Mucosa of rectum (tissue), 2 donors: Measurements from ENCODE around the gene GSE1.

Experiments used
- H3K27ac ChIP-seq, 2 donors: one replicate each; pipeline ENCODE4 v1.7.0; 2013; ENCODE audit warnings: inconsistent platforms in 2 of 2, low read depth in 2 of 2, low read length in 2 of 2
- H3K27me3 ChIP-seq, 2 donors: one replicate each; pipeline ENCODE4 v1.7.0; 2013; ENCODE audit warnings: low read length in 2 of 2; ENCODE audit not compliant: control insufficient read depth in 2 of 2, insufficient read depth in 2 of 2
- H3K36me3 ChIP-seq, 2 donors: one replicate each; pipeline ENCODE4 v1.7.0; 2013; ENCODE audit warnings: low read length in 2 of 2; ENCODE audit not compliant: control insufficient read depth in 2 of 2, insufficient read depth in 2 of 2
- H3K4me1 ChIP-seq, 2 donors: one replicate each; pipeline ENCODE4 v1.7.0; 2013; ENCODE audit warnings: low read length in 2 of 2, mild to moderate bottlenecking in 1 of 2; ENCODE audit not compliant: control insufficient read depth in 2 of 2, insufficient read depth in 2 of 2
- H3K4me3 ChIP-seq, 2 donors: one replicate each; pipeline ENCODE4 v1.7.0; 2013; ENCODE audit warnings: low read length in 2 of 2
- H3K9ac ChIP-seq, 2 donors: one replicate each; pipeline ENCODE4 v1.7.0; 2013; ENCODE audit warnings: low read length in 2 of 2, low read depth in 1 of 2, mild to moderate bottlenecking in 1 of 2
- H3K9me3 ChIP-seq, 2 donors: one replicate each; pipeline ENCODE4 v1.7.0; 2013; ENCODE audit warnings: low read length in 2 of 2; ENCODE audit not compliant: control insufficient read depth in 2 of 2
- donor health status: healthy.
- donor health status: Normal muscosa, but diverticular disease.

Gene GSE1

GRCh38 chr16:85717393-85718152 lies 104.5 kb downstream of the GSE1 start:
- Histone ChIP-seq H3K9me3 (no peaks in the 10 kb centered on the region), H3K27me3 (no peaks in the 10 kb centered on the region), H3K27ac (no peak overlapping the region), H3K4me1 (peaks cover 3 to 10% of the 10 kb centered on the region in 2 donors), H3K9ac (no peak overlapping the region), H3K4me3 (no peak overlapping the region), H3K36me3 (no peaks in the 10 kb centered on the region)

- Histone ChIP-seq H3K9ac (no peak overlapping the region), H3K36me3 (no peaks in the 10 kb centered on the region), H3K4me1 (peaks cover 3 to 10% of the 10 kb centered on the region in 2 donors), H3K4me3 (no peak overlapping the region), H3K27ac (no peak overlapping the region), H3K9me3 (no peaks in the 10 kb centered on the region), H3K27me3 (no peaks in the 10 kb centered on the region)
These were observed 105.0 kb downstream of the GSE1 start for GRCh38 chr16:85718153-85718477.

GRCh38 chr16:85718682-85719081 lies 105.6 kb downstream of the GSE1 start:
- Histone ChIP-seq H3K9me3 (no peaks in the 10 kb centered on the region), H3K36me3 (no peaks in the 10 kb centered on the region), H3K27me3 (no peaks in the 10 kb centered on the region), H3K27ac (no peak overlapping the region), H3K9ac (no peak overlapping the region), H3K4me3 (no peak overlapping the region), H3K4me1 (peaks cover 3 to 10% of the 10 kb centered on the region in 2 donors)

GRCh38 chr16:85719605-85720301 lies 106.6 kb downstream of the GSE1 start:
- Histone ChIP-seq H3K4me1 (peaks cover 3 to 10% of the 10 kb centered on the region in 2 donors), H3K9me3 (no peaks in the 10 kb centered on the region), H3K4me3 (no peak overlapping the region), H3K27ac (no peak overlapping the region), H3K36me3 (no peaks in the 10 kb centered on the region), H3K27me3 (no peaks in the 10 kb centered on the region), H3K9ac (no peak overlapping the region)

GRCh38 chr16:85720302-85720637 lies 107.1 kb downstream of the GSE1 start:
- Histone ChIP-seq H3K36me3 (no peaks in the 10 kb centered on the region), H3K4me1 (peaks cover 3 to 10% of the 10 kb centered on the region in 2 donors), H3K27ac (no peak overlapping the region), H3K4me3 (no peak overlapping the region), H3K9me3 (no peaks in the 10 kb centered on the region), H3K9ac (no peak overlapping the region), H3K27me3 (no peaks in the 10 kb centered on the region)

- Histone ChIP-seq H3K27me3 (peaks cover 0 to 4% of the 10 kb centered on the region in 2 donors), H3K27ac (no peak overlapping the region), H3K36me3 (peaks cover 0 to 2% of the 10 kb centered on the region in 2 donors), H3K4me3 (no peak overlapping the region), H3K9me3 (no peaks in the 10 kb centered on the region), H3K4me1 (peaks cover 0 to 10% of the 10 kb centered on the region in 2 donors), H3K9ac (no peak overlapping the region)
These were observed 109.2 kb downstream of the GSE1 start for GRCh38 chr16:85722128-85722893.

- Histone ChIP-seq H3K36me3 (peaks cover 0 to 2% of the 10 kb centered on the region in 2 donors), H3K9me3 (no peaks in the 10 kb centered on the region), H3K4me3 (no peak overlapping the region), H3K27me3 (peaks cover 0 to 4% of the 10 kb centered on the region in 2 donors), H3K4me1 (peaks cover 0 to 3% of the 10 kb centered on the region in 2 donors), H3K27ac (no peak overlapping the region), H3K9ac (no peak overlapping the region)
These were observed 111.2 kb downstream of the GSE1 start for GRCh38 chr16:85724126-85724879.

GRCh38 chr16:85724936-85725335 lies 111.8 kb downstream of the GSE1 start:
- H3K4me1 ChIP-seq, result no peaks in the 10 kb centered on the region
- H3K27ac ChIP-seq, result no peak overlapping the region
- H3K9ac ChIP-seq, result no peak overlapping the region
- no peak overlapping the region for H3K4me3 ChIP-seq
- H3K27me3 ChIP-seq, result peaks cover 0 to 4% of the 10 kb centered on the region in 2 donors
- H3K36me3 ChIP-seq, result peaks cover 0 to 2% of the 10 kb centered on the region in 2 donors
- H3K9me3 ChIP-seq, result no peaks in the 10 kb centered on the region
